ENCODE results near the gene KLHL22.
A peak's percentile ranks its signal among the peaks of the same experiment; 100 is the strongest.
"Not testable (repeated sequence)": the region's sequence is repeated elsewhere in the genome, so short reads cannot be mapped to it uniquely, and the experiment has no call there.

The KLHL22 gene

GRCh38 chr22:20466659-20467379, 28.8 kb downstream of the KLHL22 start:
- DNase-seq, result no peak

- DNase-seq, result no peak
These were observed 29.9 kb downstream of the KLHL22 start for GRCh38 chr22:20465759-20466077.

- DNase-seq, result no peak
These were observed 30.5 kb downstream of the KLHL22 start for GRCh38 chr22:20464912-20465758.

DNA sequence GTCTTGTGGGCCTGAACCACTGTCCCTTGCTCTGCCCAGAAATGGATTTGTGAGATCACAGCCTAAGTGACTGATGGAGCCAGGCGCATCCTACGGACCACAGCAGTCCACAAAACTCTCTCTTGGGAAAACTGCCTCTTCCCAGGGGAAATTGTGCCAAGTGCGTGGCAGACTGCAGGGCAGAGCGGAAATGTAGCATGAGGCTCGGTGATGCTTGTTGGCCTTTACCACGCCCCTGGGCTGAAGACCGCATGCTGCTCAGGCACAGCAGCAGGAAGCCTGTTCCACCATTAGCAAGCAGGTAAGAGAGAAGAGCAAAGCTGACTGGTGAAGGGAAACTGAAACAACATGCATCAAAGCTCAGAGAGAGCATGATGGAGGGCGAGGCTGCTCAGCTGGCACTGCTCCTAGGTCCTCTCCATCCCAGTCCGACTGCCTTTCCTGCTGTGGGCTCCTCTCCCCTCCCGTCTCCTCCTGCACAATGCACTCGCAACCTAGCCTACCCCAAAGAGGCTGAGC, 31.4 kb downstream of the KLHL22 start:
- DNase-seq, result no peak

- peak; percentile 85 for DNase-seq
These were observed 32.1 kb downstream of the KLHL22 start for GRCh38 chr22:20463324-20464095.

GRCh38 chr22:20459862-20460261, 35.7 kb downstream of the KLHL22 start:
- no peak for DNase-seq

GRCh38 chr22:20459152-20459542, 36.4 kb downstream of the KLHL22 start:
- no peak for DNase-seq

GRCh38 chr22:20458530-20459151, 37.0 kb downstream of the KLHL22 start:
- DNase-seq, result no peak

DNA sequence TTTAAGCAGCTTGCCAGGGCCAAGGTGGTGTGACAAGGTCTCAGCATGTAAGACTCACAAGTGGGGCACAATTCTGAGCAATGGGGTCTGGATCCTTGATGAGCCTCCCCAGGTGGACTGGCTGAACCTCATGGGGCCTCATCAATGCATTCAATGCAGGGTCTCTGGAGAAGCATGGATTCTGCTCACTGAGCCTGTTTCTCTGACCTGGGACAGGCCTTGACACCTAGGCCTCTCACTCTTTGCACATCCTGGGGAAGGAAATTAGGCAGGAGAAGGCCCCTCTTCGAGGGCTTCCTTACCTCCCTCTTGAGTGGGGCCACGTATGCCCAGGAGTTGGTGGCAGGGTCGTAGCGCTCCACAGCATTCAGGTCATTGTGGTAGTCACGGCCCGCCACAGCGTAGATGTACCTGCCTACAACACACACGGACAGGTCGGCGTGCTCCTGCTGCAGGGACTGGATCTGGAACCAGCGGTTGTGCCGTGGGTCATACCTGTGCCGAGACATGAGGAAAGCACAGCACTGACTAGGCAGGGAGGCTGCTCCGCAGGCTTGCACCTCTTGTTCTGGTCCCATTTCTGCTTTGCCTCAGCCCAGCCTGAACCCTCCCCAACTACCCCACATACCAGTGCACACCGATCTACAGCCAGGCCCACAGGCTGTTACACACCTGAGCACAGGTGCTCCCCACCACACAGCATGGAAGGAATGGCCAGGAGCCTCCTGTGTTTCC, 37.9 kb downstream of the KLHL22 start:
- no peak for DNase-seq

GRCh38 chr22:20456722-20457076, 38.9 kb downstream of the KLHL22 start:
- DNase-seq, result no peak

DNA sequence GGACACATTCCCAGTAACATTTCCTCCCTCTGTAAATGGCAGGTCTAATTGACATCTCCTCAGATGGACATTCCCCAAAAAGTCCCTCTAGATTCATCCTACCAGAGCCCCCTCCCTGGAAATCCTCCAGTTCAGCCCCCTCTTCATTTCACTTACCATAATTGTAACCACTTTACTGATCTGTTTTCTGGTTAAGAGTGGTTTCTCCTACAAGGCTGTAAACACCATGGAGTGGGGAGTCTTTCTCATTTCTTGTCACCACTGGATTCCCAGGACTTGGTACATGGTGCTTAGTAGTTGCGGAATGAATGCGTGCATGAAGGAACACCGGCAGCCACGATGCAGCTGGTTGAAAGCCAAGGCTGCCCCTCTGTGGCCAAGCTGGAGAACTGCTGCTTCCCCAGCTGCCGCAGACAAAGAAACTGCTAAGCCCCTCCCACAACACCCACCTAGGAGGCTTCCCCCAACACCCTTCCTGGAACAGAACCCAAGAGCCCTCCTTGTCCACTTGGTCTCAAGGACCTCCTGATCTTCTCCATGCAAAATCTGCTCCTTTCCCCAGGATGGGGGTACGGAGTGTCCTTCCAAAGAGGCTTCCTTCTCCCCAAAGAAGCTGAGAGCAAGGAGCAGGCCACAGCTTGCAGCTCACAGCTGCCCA, 39.4 kb downstream of the KLHL22 start:
- peak; percentile 71 for DNase-seq

GRCh38 chr22:20455709-20456063, 39.9 kb downstream of the KLHL22 start:
- no peak for DNase-seq

DNA sequence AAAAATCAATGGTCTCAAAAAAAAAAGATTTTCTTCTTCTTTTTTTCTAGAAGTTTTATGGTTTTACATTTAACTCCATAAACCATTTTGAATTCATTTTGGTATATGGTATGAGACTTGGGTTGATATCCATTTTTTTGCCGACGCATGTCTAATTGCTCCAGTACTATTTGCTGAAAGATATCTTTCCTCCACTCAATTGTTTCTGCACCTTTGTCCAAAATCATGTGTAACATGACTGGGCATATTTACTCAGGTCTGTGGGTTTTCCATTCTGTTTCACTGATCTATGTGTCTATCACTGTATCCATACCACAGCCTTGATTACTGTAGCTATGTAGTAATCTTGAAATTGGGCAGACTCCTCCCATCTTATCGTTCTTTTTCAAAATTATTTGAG, 42.4 kb downstream of the KLHL22 start:
- no peak for DNase-seq

- DNase-seq, result no peak
These were observed 43.7 kb downstream of the KLHL22 start for GRCh38 chr22:20451920-20452319.

DNA sequence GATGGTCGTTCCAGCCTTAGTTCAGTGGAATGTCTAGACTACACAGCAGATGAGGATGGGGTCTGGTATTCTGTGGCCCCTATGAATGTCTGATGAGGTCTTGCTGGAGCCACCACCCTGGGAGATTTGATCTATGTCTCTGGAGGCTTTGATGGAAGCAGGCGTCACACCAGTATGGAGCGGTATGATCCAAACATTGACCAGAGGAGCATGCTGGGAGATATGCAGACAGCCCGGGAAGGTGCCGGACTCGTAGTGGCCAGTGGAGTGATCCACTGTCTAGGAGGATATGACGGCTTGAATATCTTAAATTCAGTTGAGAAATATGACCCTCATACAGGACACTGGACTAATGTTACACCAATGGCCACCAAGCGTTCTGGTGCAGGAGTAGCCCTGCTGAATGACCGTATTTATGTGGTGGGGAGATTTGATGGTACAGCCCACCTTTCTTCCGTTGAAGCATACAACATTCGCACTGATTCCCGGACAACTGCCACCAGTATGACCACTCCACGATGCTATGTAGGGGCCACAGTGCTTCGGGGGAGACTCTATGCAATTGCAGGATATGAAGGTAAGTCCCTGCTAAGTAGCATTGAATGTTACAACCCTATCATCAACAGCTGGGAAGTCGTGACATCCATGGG, 44.3 kb downstream of the KLHL22 start:
- DNase-seq, result not testable (repeated sequence)

DNA sequence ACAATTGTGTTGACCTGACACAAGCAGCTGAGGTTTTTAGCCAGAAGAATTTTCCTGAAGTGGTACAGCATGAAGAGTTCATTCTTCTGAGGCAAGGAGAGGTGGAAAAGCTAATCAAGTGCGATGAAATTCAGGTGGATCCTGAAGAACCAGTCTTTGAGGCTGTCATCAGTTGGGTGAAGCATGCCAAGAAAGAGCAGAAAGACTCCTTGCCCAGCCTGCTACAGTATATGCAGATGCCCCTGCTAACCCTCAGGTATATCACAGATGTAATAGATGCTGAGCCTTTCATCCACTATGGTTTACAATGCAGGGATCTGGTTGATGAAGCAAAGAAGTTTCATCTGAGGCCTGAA, 45.1 kb downstream of the KLHL22 start:
- DNase-seq, result no peak

- DNase-seq, result no peak
These were observed 45.6 kb downstream of the KLHL22 start for GRCh38 chr22:20449819-20450550.

DNA sequence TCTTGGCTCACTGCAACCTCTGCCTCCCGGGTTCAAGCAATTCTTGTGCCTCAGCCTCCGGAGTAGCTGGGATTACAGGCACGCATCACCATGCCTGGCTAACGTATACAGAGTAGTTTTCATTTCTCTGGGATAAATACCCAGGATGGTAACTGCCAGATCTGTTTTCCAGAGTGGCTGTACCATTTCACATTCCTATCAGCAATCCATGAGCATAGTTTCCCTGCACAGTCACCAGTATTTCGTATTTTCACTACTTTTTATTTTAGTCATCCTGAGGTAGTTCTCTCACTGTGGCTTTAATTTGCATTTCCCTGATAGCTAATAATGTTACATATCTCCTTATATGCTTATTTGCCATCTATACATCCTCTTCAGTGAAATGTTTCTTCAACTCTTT, 47.0 kb downstream of the KLHL22 start:
- no peak for DNase-seq

- no peak for DNase-seq
These were observed 49.1 kb downstream of the KLHL22 start for GRCh38 chr22:20446383-20446970.

GRCh38 chr22:20444325-20444724, 51.3 kb downstream of the KLHL22 start:
- DNase-seq, result no peak

Data from MV-4-11 (cell line).